K562 (cell line): ENCODE data around the gene ROPN1B. TPM values are rescaled to one million over a fixed set of nuclear protein-coding genes. Genes with fewer than 3 reads are reported as not detected.
"Not testable (repeated sequence)": the region's sequence is repeated elsewhere in the genome, so short reads cannot be mapped to it uniquely, and the experiment has no call there.

ENCODE experiments used
- ATAC-seq: fragments of 200-7000 bp; cut with Tn5 transposase; 3 replicates; pipeline ENCODE4 v1.9.1; 2020; ENCODE audit warnings: moderate library complexity
- BruUV-seq: library from RNA; stranded (reverse); fragments of 400-500 nt; replicated peaks from 2 replicates; lab custom pipeline; 2021; lab: Mats Ljungman, UMichigan
- CTCF ChIA-PET: fragments of 300-600 bp; formaldehyde crosslinking; extraction: SDS; loops from one replicate; lab custom pipeline; 2021; ENCODE audit warnings: low intra/inter-chr PET ratio; lab: Yijun Ruan, JAX
- POLR2A ChIA-PET: fragments of 300-600, 350-650 bp; sonication (Branson Sonifier 250); formaldehyde crosslinking; extraction: SDS; loops from one replicate; lab custom pipeline; 2021; ENCODE audit warnings: antibody characterized with exemption, inconsistent platforms; lab: Yijun Ruan, JAX
- DNase-seq, 4 experiments: peaks; one replicate each; pipeline versions ENCODE4 v3.0.0 to v3.0.0-alpha.2; 2011 to 2018; ENCODE audit warnings: low spot score in 3 of 4, mixed read lengths in 3 of 4; ENCODE audit errors: extremely low read depth in 1 of 4
- FAIRE-seq: peaks from 2 replicates; lab custom pipeline; 2011; peaks lifted over from hg19 to GRCh38; lab: Jason Lieb, UNC
- H2AFZ ChIP-seq: 2 replicates; pipeline ENCODE4 v1.6.0; 2011; ENCODE audit warnings: low read depth, low read length, control low read depth, inconsistent platforms
- H3K27ac ChIP-seq: fragments of 200-600 bp; 3 replicates; pipeline ENCODE4 v1.8.0; 2011; ENCODE audit warnings: low read depth, mild to moderate bottlenecking, control low read depth, inconsistent platforms, low read length, moderate library complexity, mixed read lengths; ENCODE audit errors: extremely low read depth
- H3K27me3 ChIP-seq, 2 experiments: fragments of 300-600 bp in 1 of 2; 2 replicates in 1 of 2; 3 replicates in 1 of 2; pipeline versions ENCODE4 v1.6.0 to v1.8.0; 2011; ENCODE audit warnings: inconsistent platforms in 2 of 2, low read length in 2 of 2, mild to moderate bottlenecking in 1 of 2, mixed read lengths in 1 of 2, moderate library complexity in 1 of 2; ENCODE audit not compliant: control insufficient read depth in 2 of 2, insufficient read depth in 2 of 2
- H3K36me3 ChIP-seq: fragments of 300-600 bp; 3 replicates; pipeline ENCODE4 v1.8.0; 2011; ENCODE audit warnings: mild to moderate bottlenecking, low read length, inconsistent platforms; ENCODE audit not compliant: control insufficient read depth, insufficient read depth
- H3K4me1 ChIP-seq, 2 experiments: fragments of 200-600 bp in 1 of 2; replicated peaks in 1 of 2; 2 replicates in 1 of 2; 3 replicates in 1 of 2; pipeline versions ENCODE4 v1.5.1 to v1.8.0; 2011; ENCODE audit warnings: inconsistent platforms in 2 of 2, low read length in 2 of 2, mild to moderate bottlenecking in 1 of 2, mixed read lengths in 1 of 2, moderate library complexity in 1 of 2; ENCODE audit not compliant: control insufficient read depth in 2 of 2, insufficient read depth in 2 of 2
- H3K4me2 ChIP-seq: 2 replicates; pipeline ENCODE4 v1.6.1; 2011; ENCODE audit warnings: low read length, control low read depth, inconsistent platforms, mixed read lengths; ENCODE audit not compliant: insufficient read depth
- H3K4me3 ChIP-seq: fragments of 200-600 bp; sonication (generic), shearing (Covaris generic); 2 replicates; pipeline ENCODE4 v1.5.1; 2016; ENCODE audit warnings: control low read depth, inconsistent platforms
- H3K79me2 ChIP-seq: fragments of 200-600 bp; 3 replicates; pipeline ENCODE4 v1.8.0; 2011; ENCODE audit warnings: low read length, inconsistent platforms; ENCODE audit not compliant: control insufficient read depth, insufficient read depth
- H3K9ac ChIP-seq, 2 experiments: 2 replicates each; pipeline versions ENCODE4 v1.6.0 to v1.6.1; 2011; ENCODE audit warnings: low read depth in 2 of 2, low read length in 2 of 2, control low read depth in 1 of 2, inconsistent platforms in 1 of 2, mild to moderate bottlenecking in 1 of 2, mixed read lengths in 1 of 2; ENCODE audit not compliant: insufficient read depth in 1 of 2
- H3K9me1 ChIP-seq: one replicate; pipeline ENCODE4 v1.6.0; 2011; ENCODE audit warnings: inconsistent platforms, mild to moderate bottlenecking, low read length, moderate library complexity; ENCODE audit not compliant: control insufficient read depth, insufficient read depth
- H3K9me3 ChIP-seq: replicated peaks from 2 replicates; pipeline ENCODE4 v1.5.1; 2011; ENCODE audit warnings: low read depth, low read length, inconsistent platforms; ENCODE audit not compliant: control insufficient read depth, insufficient read depth
- H4K20me1 ChIP-seq: replicated peaks from 2 replicates; pipeline ENCODE4 v1.6.1; 2011; ENCODE audit warnings: low read length, inconsistent platforms, mixed read lengths; ENCODE audit not compliant: control insufficient read depth, insufficient read depth
- CTCF ChIP-seq, 3 experiments: IDR thresholded peaks in 2 of 3; conservative IDR thresholded peaks in 1 of 3; 2 replicates each; pipeline ENCODE4 v1.5.1; 2011 to 2012; ENCODE audit warnings: low read length in 3 of 3, mild to moderate bottlenecking in 3 of 3, control low read depth in 2 of 3, improper control_type of control experiment in 1 of 3, inconsistent platforms in 1 of 3, low read depth in 1 of 3, mixed read lengths in 1 of 3, moderate library complexity in 1 of 3; ENCODE audit not compliant: insufficient read depth in 2 of 3
- RAD21 ChIP-seq, 2 experiments: fragments of 250-450 bp in 1 of 2; fragments of 450-650 bp in 1 of 2; sonication (Bioruptor Pico) in 1 of 2; formaldehyde crosslinking in 1 of 2; IDR thresholded peaks in 1 of 2; conservative IDR thresholded peaks in 1 of 2; 2 replicates each; pipeline versions ENCODE4 v1.4.0 to v1.8.0; 2020 to 2022; ENCODE audit warnings: mild to moderate bottlenecking in 2 of 2, moderate library complexity in 1 of 2
- REST ChIP-seq, 2 experiments: fragments of 450-650 bp; formaldehyde crosslinking in 1 of 2; IDR thresholded peaks; 2 replicates each; pipeline versions ENCODE4 v1.4.0 to v1.6.1; 2014 to 2020; ENCODE audit warnings: mild to moderate bottlenecking in 2 of 2, borderline replicate concordance in 1 of 2, low read depth in 1 of 2
- SRF ChIP-seq, 2 experiments: fragments of 250-450, 450-650 bp in 1 of 2; sonication (Bioruptor Pico) in 1 of 2; sonication (generic) in 1 of 2; formaldehyde crosslinking; IDR thresholded peaks; 2 replicates each; pipeline versions ENCODE4 v1.5.0 to v1.5.1; 2020 to 2022; ENCODE audit warnings: mild to moderate bottlenecking in 1 of 2, missing genetic modification reagents in 1 of 2
- STAG1 ChIP-seq: sonication (generic); formaldehyde crosslinking; IDR thresholded peaks from 2 replicates; pipeline ENCODE4 v1.5.0; 2020; ENCODE audit warnings: missing genetic modification reagents, borderline replicate concordance
- WGBS: fragments of 100-300 bp; shearing (Covaris generic); methylation state at CpG from one replicate; pipeline ENCODE4 v1.1.6; 2016; ENCODE audit warnings: low coverage, mixed read lengths; ENCODE audit not compliant: insufficient coverage; ENCODE audit errors: missing lambda C conversion rate; 5-methylcytosine and 5-hydroxymethylcytosine counted together
- in situ Hi-C: fragments of 300-500 bp; cut with MboI; formaldehyde crosslinking; loops from 4 replicates; pipeline ENCODE4 v1.15.0; 2018; ENCODE audit warnings: inconsistent platforms, mixed read lengths
- intact Hi-C: fragments of 100-400 bp; cut with micrococcal nuclease; formaldehyde crosslinking; loops from 2 replicates; pipeline ENCODE4 v1.14.2; 2022
- polyA plus RNA-seq, 8 experiments: library from polyadenylated mRNA; depleted of rRNA in 4 of 8; stranded (reverse) in 5 of 8; unstranded in 3 of 8; fragments of >200 nt; fragmentation: Nextera tagmentation in 2 of 8; fragmentation: Illumina TruSeq in 1 of 8; extraction: Ambion mirVana in 2 of 8; extraction: Trizol in 1 of 8; gene quantifications; 2 replicates each; pipeline versions ENCODE4 v1.2.1 to v1.2.3, GENCODE V29; 2011 to 2014; ENCODE audit warnings: inconsistent platforms in 1 of 8, missing spikeins in 1 of 8
- total RNA-seq, 7 experiments: library from RNA; depleted of rRNA in 6 of 7; stranded (reverse); fragments of >200 nt in 6 of 7; fragmentation: Illumina TruSeq in 2 of 7; extraction: Trizol in 2 of 7; gene quantifications; 2 replicates each; pipeline versions ENCODE4 v1.2.1 to v1.2.3, GENCODE V29; 2011 to 2021; ENCODE audit warnings: low replicate concordance in 1 of 7

The ROPN1B gene
- total and polyA plus RNA-seq, 9 of the 15 experiments (the other 6 are each of a cell fraction or from before 2014, with no cell fraction given) = not detected

DNA sequence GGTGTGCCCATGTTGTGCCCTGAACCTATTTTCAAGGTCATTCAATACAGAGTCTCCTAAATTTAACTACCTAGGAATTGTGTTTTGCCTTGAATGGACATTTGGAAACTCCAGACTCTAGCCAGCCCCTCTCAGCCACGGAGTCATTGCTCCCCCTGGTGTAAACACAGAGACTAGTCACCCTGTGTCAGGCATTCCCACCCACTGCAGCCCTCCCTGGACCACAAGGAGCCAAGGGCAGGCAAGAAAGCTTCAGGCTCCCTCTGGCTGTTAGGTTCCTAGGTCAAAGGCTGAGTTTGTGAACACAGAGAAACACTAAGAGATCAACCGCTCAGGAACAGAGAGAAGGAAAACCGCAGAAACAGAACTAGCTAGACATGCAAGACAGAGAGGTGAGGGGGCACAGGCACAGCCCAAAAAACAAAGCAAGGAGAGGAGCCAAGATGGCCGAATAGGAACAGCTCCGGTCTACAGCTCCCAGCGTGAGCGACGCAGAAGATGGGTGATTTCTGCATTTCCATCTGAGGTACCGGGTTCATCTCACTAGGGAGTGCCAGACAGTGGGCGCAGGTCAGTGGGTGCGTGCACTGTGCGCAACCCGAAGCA lies 32.7 kb upstream of the ROPN1B start:
- H4K20me1 ChIP-seq; POLR2A ChIA-PET; in situ Hi-C loops; CTCF ChIA-PET; H3K9me1 ChIP-seq; H3K36me3 ChIP-seq; H3K4me2 ChIP-seq; H3K9me3 ChIP-seq; H3K9ac ChIP-seq; H3K4me3 ChIP-seq; H3K4me1 ChIP-seq; H3K27me3 ChIP-seq; intact Hi-C loops; H2AFZ ChIP-seq; H3K27ac ChIP-seq; BruUV-seq; H3K79me2 ChIP-seq; FAIRE-seq; TF ChIP-seq REST (CRISPR knock-in tag; IDR thresholded peaks at IDR 0.05; ENCODE audit: low read depth): not testable (repeated sequence)
- WGBS = 0% methylated on average over 1 of the region's 13 CpGs
- ATAC-seq (peak; percentile 98), DNase-seq (peak in 2 of 4 experiments; percentile 5 to 7)
- TF ChIP-seq STAG1 (CRISPR knock-in tag) = 0 out of 2 replicates have a peak, but pooled peaks have one; percentile 23
- TF ChIP-seq SRF (CRISPR knock-in tag; IDR thresholded peaks at IDR 0.05) = peak in 1 of 2 experiments; percentile 53; a peak in 1 of 4 replicates
- peak; percentile 39; the same call in 1 of the 2 replicates for TF ChIP-seq REST (IDR thresholded peaks at IDR 0.05; ENCODE audit: borderline replicate concordance)
- peak; percentile 54 to 61 for TF ChIP-seq RAD21 (CRISPR knock-in tag; conservative IDR thresholded peaks at IDR 0.05 in 1 of 2, IDR thresholded peaks at IDR 0.05 in 1 of 2)
- TF ChIP-seq CTCF (IDR thresholded peaks at IDR 0.05 in 2 of 3, conservative IDR thresholded peaks at IDR 0.05 in 1 of 3; ENCODE audit: insufficient read depth in 2 of 3, low read depth in 1 of 3, low read length in 3 of 3) = peak; percentile 23 to 43 (median 37); a peak in 3 of 6 replicates
